NOMO-1 treated with DMSO at 0.1 percent for 48 hours (cell line): ENCODE data around the gene RPS8.
"Not testable (repeated sequence)": the region's sequence is repeated elsewhere in the genome, so short reads cannot be mapped to it uniquely, and the experiment has no call there.

ENCODE experiments used
- DNase-seq: peaks from one replicate; lab custom pipeline; 2025; ENCODE audit not compliant: unreplicated experiment; lab: John Stamatoyannopoulos, UW

RPS8 gene

DNA sequence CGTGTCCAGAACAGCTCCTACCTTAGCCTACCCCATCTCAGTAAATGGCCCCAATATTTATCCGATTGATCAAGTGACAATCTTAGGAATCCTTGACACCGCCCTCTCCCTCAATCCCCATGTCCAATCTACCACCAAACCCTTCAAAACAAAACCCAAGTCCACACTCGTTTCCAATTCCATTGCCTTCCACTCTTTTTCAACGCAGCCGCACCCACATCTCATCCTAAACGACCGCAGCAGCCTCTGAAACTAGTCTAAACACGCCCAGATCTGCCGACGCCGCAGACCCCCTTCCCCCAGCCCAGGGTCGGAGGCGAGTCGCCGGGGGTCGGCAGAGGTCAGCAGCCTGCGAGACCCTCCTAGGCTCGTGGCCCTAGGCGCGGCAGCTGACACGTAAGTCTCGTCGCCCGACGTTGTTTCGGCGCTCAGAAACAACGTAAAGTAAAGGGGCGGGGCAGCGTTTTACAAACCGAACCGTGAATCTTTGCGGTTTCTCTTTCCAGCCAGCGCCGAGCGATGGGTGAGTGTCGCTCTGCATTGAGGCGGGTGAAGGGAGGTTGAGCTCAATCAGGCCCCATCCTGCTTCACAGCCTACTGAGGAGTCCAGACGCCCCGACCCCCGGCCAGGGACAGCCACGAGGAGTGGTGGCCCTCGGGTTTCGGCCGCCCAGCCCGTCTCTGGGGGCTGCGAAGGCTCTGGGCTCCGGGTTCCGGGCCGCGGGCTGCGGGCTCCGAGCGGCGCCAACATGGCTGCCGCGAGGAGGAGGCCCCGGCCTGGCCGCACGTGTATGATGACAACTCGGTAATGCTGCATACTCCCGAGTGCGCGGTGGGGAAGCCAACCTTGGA lies at the start of gene RPS8:
RPS8 (plus strand) TSS at position 463 of the 852 bp plus-strand sequence; CDS start at position 520, 57 bp downstream.
- peak; percentile 83 for DNase-seq

DNA sequence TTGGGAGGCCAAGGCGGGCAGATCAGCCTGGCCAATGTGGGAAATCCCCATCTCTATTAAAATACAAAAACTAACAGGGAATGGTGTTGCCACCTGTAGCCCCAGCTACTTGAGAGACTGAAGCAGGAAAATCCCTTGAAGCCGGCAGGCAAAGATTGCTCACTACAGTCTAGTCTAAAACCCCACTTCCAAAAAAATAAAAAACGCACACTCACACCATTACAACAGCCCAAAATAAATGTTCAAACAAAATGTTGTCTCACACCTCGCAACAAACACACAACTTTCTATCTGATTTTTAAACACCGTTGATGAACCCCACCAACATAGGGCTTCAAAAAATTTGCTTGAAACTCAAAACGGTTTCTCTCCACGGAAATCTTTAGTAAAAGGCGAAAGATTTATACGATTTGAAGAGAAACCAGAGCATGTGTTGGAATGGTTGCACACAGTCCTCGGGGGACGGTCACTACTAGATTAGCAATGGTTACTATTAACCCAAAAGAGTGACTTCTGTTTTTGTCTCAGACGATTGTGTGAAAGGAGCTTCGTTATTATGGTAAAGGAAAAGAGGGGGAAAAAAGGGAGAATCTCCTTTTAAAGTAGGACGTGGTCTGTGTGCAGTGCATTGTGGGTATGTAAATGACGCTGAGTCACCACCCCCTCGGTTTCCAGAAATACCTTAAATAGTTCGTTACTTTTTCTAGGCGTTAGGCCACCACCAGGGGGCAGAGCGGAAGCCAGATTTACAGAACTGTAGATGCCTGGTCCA lies 44.4 kb upstream of the RPS8 start, which contains the start of gene RNU5D-1:
RNU5D-1 (minus strand) TSS at position 430 of the 772 bp plus-strand sequence.
- DNase-seq: peak; percentile 97

DNA sequence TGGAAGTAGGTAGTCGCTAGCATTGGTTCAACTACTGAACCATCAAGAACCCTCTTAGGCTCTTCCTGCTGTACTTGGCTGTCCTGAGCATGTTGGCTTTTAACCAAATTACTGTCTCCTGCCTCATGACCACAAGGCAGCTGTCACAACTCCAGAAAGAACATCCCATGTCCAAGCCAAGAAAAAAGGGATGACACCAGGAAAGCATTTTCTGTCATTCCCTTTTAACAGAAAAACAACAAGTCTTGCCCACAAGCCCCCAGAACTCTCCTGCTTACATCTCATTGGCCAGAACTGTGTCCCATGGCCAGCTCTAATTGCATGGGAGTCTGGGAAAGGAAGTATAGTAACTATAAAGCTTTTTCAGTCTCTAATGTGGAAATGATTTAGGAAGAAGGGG lies 42.0 kb upstream of the RPS8 start:
- DNase-seq: no peak

DNA sequence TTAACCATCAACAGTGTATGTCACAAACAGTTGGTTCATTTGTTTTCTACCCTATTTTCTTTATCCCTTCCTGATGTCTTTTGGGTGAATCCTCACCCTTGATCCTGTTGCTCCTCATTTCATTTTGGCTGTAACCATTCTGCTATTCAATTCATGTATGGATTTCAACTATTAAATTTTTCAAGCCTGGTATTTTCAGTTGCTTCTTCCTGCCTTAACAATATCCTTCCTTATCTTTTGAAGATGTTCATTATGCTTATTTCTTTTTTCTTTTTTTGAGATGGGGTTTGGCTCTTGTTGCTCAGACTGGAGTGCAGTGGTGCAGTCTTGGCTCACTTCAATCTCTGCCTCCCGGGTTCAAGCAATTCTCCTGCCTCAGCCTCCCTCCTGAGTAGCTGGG lies 41.6 kb upstream of the RPS8 start:
- no peak for DNase-seq

DNA sequence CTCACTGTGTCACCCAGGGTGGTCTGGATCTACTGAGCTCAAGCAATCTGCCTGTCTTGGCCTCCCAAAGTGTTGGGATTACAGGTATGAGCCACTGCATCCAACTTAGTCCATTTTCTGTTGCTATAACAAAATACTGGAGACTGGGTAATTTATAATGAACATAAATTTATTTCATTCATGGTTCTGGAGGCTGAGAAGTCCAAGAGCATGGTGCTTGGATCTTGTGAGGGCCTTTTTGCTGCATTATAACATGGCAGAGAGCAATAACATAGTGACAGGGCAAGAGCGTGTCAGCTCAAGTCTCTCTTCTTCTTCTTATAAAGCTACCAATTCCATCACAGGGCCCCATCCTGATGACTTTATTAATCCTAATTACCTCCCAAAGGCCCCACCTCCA lies 39.3 kb upstream of the RPS8 start:
- DNase-seq: no peak

DNA sequence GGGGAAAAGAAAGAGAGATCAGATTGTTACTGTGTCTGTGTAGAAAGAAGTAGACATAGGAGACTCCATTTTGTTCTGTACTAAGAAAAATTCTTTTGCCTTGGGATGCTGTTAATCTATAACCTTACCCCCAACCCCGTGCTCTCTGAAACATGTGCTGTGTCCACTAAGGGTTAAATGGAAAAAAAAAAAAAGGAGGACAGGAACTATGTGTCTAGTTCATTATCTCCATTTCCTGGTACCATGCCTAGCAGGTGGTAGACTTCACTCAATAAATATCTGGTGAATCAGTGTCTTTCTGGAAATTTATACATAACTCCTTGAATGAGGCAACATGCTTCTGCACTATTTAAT lies 36.4 kb upstream of the RPS8 start:
- DNase-seq: not testable (repeated sequence)

DNA sequence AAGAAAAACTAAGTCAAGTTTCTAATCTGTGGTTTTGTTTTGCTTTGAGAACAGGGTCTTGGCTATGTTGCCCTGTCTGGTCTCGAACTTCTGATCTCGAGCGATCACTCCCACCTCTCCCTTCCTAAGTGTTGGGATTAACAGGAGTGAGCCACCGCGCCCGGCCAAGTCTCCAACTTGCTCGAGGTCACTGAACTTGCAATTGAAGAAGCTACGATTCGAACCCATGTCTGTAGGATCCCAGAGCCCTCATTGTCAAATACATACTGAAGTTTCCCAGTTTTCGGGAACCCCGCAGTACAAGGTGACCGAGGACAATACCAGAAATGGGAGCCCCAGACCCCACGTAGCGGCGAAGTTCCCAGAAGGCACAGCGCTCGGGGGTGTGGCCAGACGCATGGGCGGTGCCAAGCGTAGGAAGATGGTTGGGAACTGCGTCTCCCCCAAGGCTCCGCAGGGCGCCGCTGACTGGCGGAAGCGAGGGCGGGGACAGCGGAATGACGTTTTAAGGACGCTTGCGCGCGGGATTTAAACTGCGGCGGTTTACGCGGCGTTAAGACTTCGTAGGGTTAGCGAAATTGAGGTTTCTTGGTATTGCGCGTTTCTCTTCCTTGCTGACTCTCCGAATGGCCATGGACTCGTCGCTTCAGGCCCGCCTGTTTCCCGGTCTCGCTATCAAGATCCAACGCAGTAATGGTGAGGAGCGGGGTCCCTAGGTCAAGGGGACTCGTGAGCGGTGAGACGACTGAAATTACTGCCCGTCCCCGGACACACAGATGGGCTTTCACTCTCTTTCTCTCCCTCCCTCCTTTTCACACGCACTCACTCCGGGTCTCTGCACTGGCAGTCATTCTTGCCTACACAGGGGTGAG lies 35.8 kb upstream of the RPS8 start, which contains the start of gene KIF2C:
KIF2C (plus strand) TSS at position 531 of the 872 bp plus-strand sequence; CDS start at position 627, 96 bp downstream.
- DNase-seq: peak; percentile 98

DNA sequence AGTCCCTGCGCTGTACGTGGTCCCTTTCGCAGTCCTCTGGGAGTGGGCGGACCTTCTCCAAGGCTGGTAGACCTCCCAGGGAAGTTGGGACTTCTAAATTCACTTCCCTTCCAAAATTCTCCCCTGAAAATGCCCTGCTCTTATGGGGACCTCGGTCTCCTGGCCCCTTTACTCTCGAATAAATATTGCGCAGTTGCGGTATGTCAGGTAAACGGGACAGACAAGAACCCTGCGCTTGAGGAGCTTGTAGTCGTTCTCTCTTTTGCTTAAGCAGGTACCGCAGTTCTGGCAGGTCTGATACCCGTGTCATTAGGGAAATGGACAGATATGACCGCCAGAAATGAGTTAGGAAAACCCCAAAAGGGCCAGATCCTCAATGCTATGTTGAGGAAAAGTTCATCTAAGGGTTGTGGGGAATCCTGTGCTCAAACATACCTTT lies 35.1 kb upstream of the RPS8 start:
- no peak for DNase-seq

DNA sequence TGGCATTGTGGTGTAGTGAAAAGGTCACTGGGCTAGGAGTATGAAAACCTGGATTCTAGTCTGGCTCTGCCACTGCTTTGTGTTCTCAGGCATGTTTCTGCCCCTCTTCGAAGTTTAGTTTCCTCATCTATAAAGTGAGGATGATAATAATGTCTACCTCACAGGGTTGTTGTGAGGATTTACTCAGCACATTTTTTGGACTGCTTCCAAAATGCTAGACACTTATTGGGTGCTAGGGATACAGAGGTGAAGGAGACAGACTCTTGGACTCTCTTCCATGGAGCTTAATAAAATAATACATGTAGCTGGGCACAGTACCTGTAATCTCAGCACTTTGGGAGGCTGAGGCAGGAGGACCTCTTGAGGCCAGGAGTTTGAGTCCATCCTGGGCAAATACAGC lies 32.1 kb upstream of the RPS8 start:
- no peak for DNase-seq

DNA sequence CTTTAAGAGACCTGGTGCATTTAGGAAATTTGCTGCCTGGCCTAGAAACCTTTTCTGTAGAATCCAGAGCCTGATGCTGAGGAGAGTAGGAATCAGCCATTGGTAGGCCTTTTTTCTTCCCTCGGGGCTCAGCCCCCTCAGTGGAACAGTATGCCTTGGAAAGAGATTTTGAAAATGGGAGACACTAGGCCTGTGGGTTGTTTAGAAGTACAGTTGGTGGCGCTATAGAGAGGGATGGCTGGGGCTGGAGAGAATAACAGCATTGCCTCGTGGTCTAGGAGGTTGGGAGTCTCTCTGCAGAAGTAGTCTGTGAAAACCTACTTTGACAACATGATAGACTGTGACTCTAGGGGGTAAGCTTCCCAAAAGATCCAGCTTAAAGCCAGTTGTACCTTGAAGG lies 27.5 kb upstream of the RPS8 start:
- no peak for DNase-seq

DNA sequence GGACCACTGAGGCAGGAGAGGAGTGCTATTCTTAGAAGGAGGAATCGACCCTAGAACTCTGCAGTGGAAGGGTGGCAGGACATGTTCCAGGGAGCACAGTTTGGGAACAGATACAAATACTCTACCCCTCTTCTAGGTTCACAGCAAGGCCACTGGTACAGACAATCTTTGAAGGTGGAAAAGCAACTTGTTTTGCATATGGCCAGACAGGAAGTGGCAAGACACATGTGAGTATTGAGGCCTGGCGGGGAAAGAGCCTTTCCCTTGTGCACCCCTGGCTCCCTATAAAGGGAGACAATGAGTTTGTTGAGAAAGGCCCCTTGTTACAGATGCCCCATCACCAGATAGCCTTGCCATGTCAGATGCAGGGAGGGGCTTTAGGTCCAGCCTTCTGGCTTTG lies 17.9 kb upstream of the RPS8 start:
- no peak for DNase-seq

DNA sequence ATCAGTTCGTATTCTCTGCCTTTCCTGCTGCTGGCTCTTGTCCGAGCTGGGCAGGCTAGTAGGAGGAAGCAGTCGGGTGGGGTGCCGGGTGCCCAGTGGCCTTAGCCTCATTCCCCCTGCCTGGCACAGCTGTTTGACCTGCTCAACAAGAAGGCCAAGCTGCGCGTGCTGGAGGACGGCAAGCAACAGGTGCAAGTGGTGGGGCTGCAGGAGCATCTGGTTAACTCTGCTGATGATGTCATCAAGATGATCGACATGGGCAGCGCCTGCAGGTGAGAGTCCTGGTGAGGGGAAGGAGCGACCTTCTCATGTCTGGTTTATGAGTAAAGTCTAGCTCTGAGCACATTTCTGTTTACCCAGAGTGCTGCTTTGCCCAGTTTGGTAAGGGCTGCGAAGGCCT lies 16.3 kb upstream of the RPS8 start:
- no peak for DNase-seq

DNA sequence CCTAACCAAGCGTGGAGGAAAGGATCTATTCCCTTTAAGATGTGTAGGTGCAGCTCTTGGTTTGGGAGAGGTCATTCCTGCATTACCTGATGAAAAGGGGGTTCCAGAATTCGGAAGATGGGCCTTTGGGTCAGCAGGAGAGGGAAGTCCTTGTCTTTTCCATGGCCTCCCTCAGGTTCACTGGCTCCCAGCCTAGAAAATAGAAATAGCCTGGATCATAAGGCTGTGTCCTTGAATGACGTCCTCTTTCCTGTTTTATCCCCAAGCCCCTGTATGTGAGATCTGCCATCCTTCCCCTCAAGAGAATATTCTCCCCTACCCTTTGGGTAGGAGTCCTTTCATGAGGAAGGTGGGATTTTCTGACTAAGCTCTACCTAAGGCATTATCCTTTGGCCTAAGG lies 14.5 kb upstream of the RPS8 start:
- DNase-seq: no peak

DNA sequence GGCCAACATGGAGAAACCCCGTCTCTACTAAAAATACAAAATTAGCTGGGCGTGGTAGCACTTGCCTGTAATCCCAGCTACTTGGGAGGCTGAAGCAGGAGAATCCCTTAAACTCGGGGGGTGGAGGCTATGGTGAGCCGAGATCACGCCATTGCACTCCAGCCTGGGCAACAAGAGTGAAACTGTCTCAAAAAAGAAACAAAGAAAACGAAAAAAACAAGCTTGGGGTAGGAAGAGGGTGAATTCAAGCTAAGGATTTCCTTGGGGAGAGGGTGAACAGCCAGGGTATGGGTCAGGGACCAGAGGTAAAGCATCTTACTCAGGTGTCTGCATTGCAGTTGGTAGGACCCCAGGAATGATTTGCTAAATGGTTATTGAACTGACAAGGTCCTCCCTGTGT lies 8.9 kb upstream of the RPS8 start:
- DNase-seq: not testable (repeated sequence)

DNA sequence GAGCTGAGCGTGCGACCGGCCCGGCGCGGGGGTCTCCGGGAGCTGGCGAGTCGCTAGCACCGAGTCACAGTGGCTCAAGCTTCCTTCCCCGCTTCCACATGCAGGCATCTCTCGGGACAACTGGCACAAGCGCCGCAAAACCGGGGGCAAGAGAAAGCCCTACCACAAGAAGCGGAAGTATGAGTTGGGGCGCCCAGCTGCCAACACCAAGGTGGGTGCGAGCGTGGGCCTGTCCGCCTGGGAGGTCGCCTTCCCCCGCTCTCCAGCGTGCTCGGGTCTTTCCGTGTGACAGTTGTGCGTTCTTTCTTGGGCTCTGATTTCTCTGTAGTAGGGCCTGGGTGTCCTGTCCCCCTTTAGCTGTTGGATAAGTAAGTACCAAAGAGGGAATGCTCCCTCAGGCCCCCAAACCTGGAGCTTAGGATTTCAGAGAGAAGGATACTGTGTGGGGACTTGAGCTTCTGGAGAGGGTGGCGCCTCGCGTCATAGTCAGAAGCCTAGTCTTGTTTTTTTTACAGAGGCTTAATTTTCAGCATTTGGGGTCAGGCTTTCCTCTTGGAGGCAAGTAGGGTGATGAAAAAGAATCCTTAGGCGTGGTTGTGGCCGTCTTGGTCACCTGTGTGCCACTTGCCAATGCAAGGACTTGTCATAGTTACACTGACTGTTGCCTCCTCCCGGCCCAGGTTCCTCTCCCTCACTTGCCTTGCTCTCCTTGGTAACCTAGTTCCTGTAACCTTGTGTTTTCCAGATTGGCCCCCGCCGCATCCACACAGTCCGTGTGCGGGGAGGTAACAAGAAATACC lies 790 bp downstream of the RPS8 start:
- DNase-seq: peak; percentile 38

DNA sequence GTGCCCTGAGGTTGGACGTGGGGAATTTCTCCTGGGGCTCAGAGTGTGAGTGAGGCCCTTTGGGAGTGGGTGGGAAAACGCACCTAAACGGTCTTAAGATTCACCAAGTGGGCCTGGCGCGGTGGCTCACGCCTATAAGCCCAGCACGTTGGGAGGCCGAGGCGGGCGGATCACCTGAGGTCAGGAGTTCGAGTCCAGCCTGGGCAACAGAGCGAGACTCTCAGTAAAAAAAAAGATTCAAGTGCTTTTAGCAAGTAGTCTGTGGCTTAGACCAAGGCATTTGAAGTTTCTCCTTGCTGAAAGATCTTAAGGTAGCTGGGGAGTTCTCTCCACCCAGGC lies 1.4 kb downstream of the RPS8 start:
- no peak for DNase-seq

DNA sequence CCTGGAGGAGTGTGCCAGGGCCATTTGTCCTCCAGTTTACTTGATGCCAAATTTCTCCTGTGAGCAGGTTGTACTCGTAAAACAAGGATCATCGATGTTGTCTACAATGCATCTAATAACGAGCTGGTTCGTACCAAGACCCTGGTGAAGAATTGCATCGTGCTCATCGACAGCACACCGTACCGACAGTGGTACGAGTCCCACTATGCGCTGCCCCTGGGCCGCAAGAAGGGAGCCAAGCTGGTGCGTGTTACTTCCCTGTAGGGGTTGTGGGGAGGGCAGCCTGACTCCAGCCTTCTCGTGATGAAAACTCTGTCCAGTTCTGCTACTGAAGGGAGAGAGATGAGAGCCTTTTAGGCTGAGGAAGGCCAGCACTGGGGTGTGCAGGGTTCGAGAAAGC lies 2.2 kb downstream of the RPS8 start:
- no peak for DNase-seq

DNA sequence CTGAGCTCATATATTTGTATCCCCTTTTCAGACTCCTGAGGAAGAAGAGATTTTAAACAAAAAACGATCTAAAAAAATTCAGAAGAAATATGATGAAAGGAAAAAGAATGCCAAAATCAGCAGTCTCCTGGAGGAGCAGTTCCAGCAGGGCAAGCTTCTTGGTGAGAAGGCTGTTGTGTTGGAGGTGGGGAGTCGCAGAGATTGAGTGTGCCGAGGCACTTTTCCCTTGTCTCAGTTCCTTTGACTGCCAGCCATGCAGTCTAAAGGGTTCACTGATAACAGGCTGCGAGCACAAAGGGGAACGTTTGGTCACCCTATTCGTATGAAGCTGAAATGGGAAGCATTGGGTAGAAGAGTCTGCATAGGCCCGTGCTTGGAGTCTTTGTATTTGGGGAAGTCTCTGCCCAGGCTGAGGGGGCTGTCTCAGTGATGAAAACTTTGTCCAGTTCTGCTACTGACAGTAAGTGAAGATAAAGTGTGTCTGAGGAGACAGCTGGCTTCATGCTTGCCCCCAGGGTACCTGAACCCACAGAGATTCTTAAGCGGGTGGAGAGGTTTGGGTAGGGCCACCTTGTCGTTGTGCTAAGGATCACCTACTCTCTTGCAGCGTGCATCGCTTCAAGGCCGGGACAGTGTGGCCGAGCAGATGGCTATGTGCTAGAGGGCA lies 2.8 kb downstream of the RPS8 start:
- peak; percentile 26 for DNase-seq

DNA sequence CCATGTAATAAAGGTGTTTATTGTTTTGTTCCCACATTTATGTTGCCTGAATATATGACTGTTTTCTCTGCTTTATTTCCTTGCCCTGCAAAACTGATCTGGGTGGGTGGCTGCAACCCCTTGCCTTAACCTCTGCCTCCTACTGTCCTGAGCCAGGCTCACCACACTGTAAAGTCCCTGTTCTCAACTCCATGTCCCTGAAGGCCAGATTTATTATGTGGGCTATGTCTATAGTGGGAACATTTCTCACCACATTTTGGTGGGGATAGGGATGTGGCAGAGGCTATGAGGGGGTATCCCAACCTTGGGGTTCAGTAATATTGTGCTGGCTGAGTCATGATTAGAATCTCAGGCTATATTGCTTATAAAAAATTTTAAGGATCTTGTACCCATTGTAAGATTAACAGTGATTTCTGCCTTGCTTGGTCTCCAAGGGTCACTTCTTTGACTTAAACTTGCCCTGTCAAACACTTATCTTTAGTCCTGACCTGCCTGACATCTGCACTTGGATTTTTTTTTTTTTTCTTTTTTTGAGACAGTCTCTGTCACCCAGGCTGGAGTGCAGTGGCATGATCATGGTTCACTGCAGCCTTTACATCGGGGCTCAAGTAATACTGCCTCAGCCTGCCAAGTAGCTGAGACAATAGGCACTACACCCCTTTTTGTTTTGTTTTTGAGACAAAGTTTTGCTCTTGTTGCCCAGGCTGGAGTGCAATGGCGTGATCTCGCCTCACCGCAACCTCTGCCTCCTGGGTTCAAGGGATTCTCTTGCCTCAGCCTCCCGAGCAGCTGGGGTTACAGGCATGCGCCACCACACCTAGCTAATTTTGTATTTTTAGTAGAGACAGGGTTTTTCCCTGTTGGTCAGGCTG lies 3.6 kb downstream of the RPS8 start:
- no peak for DNase-seq
